GM21390 (cell line): ENCODE data around the gene TMEM266.

Experiments
- ATAC-seq: cut with Tn5 transposase; IDR thresholded peaks from one replicate; pipeline ENCODE4 v1.9.1; 2021; ENCODE audit not compliant: unreplicated experiment

TMEM266 gene

DNA sequence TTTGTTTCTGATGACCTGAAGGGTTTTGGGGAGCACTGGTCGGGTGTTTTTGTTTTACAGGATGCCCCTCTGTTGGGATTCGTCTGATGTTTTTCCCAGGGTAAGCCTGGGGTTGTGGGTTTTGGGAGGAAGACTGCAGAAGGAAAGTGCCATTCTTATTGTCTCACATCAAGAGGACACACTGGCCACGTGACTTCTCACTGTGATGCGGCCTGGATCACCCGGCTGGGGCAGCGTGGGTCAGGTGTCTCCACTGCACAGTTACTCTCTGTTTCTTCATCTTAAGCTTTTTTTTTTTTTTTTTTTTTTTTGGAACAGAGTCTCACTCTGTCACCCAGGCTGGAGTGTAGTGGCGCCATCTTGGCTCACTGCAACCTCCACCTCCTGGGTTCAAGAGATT lies 120.5 kb downstream of the TMEM266 start:
- ATAC-seq, result no peak

DNA sequence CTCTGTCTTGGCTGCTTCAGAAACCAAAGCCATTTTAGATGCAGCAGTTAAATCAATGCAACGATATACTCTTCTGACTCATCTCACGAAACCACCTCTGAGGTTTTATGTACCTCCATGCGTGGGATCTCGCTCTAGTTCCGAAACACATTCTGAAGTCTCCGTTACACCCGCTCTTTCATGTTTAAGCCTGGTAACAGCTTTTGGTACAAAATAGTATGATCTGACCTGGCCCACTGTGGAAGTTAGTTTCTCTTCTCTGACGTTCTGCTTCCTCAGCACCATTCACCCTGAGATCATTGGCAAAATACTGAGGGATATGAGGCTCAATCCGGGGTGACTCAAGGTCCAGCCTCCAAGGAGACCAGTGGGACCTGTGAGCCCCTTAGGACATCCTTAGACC lies 121.9 kb downstream of the TMEM266 start:
- ATAC-seq, result no peak

DNA sequence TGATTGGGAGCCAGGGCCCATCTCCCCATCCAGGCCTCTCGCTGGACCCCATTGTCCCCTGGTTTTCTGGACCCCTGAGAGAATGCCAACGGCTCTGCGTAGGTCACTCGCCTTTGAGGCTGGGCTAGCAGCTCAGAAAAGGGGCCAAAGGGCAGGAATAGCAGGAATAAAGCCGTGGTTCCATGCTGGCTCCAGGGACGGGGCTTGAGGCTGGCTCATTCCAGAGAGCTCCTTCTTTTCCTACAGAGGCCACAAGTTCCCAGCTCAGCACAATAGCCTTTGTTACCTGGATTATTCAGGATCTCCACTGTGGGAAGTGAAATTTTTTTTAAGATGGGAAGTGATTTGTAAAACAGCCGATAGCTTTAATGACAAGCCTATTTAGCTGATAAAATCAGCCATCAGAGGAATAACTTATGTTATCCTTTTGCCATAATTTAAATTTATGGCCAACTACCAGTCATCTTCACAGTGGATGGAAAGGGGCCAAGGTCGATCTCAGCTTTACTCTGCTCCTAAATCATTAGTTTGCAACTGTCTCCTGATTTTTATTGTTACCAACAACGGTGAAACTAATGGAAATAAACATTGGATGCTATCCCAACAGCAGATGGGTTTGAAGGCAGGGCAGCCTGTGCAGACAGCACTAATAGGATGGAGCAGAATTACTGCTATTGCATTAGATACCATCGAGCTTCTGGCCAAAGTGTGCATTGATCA lies 124.3 kb downstream of the TMEM266 start:
- ATAC-seq, result no peak

DNA sequence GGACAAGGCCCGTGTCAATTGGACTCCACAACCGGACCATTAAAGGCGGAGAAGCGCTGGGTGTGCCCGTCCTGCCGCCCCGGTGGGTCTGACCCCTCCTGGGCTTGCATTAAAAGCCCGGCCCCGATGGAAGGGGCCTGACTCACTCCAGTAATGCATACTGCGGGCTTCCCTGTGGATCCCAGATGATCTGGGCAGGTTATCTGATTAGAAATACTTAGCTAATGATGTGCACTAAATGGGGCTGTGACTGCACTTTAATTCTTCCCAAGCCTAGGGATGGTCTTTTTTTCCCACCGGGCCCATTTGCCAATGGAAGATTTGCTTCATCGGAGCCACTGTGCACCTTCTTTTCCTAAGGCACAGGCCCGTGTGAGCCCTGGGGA lies 124.9 kb downstream of the TMEM266 start:
- no peak for ATAC-seq

DNA sequence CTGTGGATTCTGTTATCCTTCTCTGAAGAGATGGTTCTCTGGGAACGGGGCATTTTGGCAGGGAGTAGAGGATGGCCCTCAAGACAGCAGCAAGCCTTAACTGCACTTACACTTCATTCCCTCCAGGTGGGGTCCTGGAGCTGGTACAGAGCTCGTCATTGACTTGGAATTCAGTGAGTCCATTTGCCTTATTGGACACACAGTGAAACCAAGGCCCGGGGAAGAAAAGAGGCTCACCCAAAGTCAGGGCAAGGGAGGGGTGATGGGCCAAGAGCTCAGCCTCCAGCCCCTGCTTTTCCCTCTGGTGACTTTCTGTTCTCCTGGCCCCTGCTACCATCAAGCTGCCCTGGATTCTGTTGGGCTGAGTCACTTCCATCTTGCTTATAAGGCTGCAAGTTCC lies 125.9 kb downstream of the TMEM266 start:
- ATAC-seq, result no peak

DNA sequence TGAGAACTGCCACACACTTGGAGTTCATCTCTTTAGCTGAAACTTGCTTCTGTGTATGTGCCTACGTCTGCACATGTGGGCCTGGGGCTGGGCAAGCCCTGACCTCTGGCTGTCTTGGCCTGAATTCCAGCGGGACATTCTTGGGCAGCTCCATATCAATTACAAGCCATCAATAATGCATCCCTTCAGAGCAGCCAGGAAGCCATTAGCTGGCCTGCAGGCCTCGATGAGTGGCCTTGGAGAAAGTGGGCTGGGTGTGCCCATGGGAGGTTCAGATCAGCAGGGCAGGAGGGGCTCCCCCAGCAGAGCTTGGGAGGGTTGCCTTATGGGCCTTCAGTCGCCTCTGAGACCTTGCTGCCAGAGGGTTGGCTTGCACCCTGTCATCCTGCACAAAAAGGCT lies 127.4 kb downstream of the TMEM266 start:
- no peak for ATAC-seq

DNA sequence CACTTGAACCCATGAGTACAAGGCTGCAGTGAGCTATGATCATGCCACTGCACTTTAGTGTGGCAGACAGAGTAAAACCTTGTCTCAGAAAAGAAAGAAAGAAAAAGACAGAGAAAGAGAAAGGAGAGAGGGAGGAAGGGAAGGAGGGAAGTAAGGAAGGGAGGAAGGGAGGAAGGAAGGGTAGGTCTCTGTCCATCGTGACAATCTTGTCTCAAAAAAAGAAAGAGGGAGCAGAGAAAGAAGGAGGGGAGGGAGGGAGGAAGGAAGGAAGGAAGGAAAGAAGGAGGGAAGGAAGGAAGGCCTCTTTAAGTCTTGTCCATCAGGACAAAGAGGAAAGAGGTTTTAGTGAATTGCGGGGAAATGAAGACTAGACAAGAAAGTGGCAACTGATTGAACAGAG lies 129.3 kb downstream of the TMEM266 start:
- ATAC-seq, result no peak

DNA sequence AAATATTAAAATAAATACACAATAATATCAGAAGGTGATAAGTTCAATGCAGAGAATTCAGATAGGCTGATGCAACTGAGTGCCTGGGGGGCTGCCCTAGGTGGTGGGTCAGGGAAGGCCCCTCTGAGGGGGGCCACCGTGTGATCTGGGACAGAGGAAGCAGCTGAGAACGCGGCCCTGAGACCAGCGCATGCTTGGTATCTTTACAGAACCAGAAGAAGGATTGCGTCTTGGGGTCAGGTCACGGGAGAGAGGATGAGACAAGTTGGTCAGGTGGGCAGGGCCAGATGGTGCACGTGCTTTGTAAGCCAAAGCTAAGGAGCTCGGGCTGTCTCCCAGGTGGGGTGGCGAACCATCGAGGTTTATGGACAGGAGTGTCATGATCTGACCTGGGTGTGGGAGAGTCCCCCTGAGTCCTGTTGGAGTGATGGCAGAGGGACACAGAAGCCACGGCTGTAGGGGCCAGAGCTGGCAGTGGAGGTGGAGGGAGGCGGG lies 130.3 kb downstream of the TMEM266 start:
- no peak for ATAC-seq

DNA sequence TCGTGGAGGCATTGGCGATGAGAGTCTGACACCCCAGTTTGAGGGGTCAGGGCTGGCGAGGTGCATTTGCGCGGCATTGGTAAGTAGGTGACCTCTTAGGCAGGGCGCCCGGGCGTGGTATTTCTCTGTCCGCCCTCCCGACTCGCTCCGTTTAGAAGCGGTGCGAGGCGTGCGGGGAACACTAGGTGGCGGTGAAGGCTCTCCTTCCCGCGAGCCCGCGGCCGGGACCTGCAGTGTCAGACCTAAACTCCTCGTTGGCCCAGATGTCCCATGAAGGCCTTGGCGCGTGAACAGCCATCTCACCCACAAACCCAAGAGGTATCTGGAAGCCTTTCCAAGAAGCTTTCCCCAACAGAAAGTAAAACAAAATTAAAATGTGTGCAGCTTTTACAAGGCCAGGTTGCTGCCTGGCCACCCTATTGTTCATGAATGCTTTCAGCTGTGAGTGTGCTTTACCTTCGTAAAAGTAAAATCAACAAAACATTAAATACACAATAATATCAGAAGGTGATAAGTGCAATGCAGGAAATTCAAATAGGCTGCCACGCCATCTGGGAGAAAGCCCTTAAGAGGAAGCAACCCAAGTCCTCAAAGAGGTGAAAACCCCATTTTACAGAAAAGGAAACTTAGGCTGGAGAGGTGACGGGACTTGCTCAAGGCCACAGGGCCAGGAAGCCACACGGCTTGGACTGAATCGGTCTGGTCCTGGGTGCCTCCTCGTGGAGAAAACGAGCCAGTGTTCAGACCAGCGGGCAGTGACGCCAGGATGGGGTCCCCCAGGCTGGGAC lies 131.2 kb downstream of the TMEM266 start:
- peak; percentile 82 for ATAC-seq

DNA sequence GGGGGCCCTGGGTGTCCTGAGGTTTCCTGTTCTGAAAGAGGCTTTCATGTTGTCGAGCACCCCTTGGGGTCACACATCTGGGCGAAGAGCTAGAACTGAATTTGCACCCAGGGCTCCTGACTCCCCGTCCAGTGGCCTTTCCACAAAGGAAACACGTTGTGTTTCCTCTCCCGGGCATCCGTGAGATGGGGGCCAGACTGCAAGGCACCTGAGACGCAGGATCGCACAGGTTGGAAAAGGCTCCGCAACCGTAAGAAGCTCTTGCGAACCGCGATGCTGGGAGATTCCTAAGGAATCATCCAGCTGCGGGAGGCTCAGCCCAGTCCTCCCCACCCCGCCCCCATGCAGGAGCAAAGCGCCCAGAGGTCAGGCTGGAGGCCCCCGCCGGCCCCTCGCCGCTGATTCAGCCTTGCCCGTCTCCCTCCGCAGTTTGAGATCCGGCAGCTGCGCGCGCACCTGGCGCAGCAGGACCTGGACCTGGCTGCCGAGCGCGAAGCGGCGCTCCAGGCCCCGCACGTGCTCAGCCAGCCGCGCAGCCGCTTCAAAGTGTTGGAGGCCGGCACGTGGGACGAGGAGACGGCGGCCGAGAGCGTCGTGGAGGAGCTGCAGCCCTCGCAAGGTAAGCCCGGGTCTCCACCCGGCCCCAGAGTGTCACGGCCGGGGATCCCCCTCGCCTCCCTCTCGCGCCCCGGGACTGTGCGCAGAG lies 131.9 kb downstream of the TMEM266 start:
- ATAC-seq, result no peak

DNA sequence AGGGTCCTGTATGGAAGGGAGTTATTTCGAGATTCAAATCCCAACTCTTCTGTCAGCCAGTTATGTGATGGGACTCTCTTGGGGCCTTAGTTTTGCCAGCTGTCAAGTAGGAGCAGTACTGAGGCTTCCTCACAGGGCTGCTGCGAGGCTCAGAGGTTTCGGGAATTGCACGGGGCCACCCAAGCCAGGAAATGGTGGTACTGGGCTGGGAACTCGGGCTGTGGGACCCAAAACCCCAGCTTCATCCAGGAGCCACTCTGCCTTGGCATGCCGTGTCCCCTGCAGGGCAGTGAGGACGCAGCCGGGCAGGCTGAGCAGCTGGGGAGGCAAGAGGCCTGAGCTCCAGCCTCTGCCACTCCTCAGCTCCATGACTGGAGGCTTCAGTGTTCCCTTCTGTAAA lies 132.9 kb downstream of the TMEM266 start:
- ATAC-seq, result no peak

DNA sequence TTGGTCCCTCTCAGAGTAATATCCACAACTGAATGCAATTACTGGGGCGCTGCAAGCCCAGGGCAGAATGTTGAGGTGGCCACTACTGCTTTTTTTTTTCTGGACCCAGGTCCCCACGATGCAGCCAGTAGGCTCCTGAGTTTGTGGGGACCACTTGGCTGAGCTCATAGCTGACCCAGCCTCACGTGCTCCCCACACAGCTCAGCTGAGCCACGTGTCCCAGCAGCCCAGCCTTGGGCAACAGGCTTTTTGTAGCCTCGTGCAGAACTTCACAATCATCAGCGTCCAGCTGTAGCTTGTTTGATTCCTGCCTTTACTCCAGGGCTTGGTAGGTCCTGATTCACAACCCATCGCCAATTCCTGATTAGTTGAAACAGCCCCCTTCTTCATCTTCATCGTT lies 134.1 kb downstream of the TMEM266 start:
- ATAC-seq, result no peak

DNA sequence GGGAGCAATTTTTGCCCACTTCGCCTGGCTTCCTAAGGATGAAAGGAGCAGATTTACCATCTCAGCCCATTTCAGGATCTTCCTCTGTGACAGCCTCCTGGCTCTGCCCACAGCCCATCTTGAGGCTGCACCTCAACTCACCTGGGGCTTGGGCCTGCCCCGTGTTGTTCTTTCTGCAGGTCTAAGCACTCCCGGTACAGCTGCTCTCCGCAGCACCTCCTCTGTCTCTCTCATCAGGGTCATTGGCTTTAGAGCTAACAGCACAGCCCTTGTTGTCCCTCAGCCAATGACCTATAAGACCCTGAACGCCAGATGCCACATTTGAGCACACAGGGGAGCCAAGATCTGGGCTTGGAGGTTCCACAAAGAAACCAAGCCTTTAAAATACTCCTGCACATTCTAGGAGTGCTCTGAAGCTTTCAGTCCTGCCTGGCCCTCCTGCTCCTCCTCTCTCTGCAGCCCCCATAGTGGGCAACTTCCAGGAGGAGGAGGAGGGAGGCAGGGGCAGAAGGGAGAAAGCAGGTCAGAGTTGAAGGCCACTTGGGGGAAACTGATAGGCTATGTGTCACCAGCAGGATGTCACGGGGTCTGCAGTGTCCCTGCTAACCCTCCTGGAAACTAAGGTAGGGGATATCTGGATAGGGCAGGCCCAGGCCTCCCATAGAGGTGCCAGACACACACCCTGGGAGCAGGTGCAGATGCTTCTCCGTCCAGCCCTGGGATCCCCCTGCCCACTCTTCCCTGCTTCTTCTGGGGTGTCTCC lies 135.9 kb downstream of the TMEM266 start:
- ATAC-seq, result no peak

DNA sequence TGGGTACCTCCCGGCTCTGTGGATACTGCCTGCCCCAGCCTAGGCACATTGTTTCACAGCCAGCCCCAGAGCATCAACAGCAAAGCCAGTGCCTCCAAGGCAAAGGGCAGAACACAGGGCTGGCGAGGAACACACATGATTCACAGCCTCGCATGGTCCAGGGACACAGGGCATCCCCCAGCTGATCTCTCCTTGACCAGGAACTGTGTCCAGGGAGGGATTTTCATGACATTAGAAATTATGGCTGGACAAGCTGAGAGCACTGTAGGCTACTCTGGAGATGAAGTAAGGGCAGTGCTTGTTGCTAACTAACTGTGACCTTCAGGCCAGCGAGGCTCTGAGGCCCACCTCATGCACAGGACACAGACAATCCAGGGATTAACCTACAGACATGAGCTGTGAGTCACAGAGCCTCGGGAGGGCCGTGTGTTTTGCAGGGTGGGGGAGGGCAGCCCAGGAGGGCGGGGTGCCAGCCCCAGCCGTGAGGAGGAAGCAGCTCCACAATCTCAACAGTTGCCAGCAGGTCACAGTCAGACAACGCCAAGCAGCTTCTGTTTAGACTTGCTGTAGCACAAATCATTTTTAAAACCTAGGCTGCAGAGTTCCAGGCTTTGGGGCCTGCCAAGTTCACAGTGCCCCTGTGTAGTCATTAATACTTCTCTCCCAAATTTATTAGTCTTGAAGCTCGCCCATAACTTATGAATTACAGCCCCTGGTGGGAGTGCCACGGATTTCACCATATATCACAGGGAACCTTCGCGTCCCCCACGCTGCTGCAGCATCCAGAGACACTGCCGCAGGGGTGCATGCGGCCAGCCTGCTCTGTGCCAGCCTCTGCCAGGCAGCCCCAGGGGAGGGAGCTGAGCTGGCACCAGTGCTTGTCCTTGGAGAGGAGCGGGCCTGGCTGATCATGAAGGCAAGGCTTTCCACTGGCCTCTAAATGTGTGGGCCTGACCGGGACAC lies 136.8 kb downstream of the TMEM266 start:
- ATAC-seq, result no peak

DNA sequence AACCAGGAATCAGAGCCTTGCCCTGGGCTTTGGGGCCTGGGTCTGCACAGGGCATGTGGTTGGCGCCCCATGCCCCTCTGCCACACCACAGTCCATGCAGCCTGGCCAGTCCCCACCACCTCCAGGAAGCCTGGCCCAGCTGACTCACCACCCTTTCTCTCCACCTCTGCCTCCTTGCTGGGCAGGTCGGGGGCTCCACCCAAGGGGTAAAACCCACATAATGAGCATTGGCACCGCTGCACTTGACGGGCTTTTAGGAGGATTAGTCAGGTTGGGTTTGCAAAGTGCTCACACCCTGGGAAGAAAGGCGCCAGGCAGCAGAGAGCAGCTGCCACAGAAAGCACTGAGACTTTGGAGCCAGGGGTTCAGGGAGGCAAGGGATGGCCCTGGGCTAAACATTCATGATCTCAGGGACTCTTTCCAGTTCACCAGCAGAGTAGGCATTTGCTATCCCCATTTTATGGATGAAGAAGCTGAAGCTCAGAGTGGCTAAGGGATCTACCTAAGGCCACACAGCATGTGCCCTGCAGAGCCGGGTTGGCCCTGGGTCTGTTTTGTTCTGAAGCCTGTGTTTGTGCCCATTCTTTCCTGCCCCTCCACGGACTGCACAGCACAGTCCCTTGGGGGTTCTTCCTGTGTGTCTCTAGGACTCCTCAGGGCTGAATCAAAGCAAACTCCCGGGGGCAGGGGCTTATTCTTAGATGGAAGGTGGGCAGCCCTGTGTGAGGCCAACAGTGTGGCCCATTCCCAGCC lies 138.1 kb downstream of the TMEM266 start:
- ATAC-seq, result no peak

DNA sequence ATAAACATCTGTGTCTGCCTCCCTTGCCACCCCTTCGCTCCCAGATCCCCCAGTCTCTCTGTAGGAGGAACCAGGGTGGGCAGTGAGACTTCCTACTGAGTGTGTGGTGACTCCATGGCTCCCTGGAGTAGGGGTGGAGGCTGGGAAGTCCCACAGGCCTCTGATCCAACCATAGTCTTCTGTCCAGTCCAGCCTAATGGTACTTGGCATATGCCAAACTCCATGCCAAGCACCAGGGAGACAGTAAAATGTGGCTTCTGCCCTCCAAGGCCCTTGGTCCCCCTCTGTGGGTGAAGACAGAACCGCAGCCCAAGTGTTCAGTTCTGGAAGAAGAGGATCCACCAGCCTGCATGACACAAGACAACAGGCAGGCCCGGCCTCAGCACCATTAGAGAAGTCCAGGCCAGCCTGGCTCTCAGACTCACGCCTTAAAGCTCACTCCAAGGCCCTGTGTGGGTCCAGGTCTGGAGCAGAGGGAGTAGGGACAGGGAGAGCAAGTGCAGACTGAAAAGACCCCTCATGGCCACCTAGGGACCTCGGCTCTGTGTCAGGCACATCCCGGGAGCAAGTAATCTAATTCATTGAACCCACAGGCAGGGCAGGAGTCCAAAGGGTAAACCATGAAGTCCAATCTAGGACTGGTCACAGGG lies 138.8 kb downstream of the TMEM266 start:
- ATAC-seq, result no peak

DNA sequence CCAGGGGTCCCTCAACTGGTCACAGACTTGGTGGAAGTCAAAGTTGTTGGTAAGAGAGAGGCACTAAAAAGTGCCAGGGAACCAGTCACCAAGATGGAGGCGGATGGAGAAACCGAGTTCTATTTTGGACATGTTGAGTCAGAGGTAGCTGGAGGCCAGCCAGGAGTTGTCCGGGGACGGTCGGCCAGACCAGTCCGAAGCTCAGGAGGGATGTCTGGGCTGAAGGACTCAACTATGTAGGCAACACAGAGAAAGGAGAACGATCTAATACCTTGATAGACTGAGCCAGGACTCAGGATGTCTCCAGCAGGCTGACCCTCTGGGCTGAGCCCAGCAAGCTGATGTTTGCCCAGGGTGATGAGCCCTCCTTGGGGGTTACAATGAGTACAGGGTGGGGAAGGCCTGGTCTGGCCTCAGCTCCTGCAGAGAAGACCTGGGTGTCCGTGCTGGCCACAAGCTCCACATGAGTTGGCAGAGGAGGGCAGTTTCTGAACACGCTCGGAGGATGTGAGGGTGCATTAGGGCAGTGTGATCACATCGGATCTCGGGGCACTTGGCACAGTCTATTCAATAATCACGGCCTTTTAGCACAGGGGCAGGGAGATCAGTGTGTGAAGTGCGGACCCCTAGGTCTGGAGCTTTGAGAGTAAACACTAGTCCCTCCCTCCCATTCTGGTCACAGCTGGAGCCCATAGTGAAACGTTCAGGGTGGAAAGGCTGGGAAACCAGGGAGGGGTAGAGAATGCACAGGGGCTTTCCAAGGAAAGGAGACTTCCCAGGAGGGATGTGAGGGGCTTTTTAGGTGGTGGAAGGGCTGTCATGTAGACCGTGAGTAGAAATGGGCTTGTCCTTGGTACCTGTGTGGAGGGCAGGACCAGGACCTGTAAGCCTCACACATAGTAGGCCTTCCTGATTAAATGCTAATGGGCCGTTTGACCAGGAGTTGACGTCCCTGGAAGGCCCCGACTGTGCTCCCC lies 139.6 kb downstream of the TMEM266 start:
- ATAC-seq, result no peak

DNA sequence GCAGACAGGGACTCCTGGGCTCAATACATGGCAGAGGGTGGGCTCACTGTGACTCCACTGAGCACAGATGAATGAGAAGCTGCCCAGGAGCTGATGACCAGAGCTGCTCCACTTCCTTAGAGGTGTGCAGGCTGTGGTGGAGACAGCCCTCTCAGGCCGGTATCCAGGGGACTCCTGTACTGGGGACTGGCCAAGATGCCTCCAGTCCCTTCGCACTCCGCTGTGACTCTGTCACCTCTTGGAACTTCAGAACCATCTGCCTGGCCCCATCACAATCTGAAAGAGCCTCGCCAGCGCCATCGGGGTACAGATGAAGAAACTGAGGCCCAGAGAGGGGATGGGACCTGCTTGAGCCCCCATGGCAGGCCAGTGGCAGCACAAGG lies 140.3 kb downstream of the TMEM266 start:
- ATAC-seq, result no peak
